CMK (cell line): ENCODE measurements around the gene PHF5A.
"Not testable (repeated sequence)": the region's sequence is repeated elsewhere in the genome, so short reads cannot be mapped to it uniquely, and the experiment has no call there.

Experiments
- DNase-seq: peaks from one replicate; pipeline ENCODE4 v3.0.0-alpha.2; 2010; ENCODE audit warnings: low read depth

PHF5A gene

DNA sequence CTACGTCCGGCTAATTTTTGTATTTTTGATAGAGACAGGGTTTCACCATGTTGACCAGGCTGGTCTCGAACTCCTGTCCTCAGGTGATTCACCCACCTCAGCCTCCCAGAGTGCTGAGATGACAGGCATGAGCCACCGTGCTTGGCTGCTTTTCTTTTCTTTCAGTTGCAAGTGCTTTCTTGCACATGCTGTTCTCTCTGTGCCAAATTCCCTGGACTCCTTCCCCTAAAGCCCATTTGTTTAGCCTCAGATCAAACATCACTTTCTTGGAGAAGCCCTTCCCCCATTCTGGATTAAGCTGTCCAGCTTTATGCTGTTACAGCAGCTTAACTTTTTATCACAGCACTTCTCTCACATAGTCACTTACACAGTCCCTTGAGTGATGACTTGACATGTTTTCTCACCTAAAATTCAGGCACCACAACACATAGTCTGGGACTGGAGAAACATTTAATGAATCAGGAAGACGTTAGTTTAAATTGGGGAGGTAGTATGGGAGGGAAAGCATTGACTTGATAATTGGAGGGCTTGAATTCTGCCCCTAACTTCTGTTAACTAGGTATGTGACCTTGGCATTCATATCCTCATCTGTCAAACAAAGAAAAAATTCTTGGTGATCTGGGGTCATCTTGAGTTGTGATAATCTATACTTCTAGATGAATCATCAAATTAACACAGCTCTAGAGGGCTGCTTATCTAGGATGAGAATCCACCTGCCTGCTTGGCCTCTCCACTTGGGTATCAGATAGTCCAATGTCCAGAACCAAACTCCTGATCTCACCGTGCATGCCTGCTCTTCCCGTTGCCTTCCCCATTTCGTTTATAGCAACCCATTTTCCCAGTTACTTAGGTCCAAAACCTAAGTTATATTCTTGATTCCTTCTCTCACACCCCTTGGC lies 18.8 kb upstream of the PHF5A start:
- no peak for DNase-seq

DNA sequence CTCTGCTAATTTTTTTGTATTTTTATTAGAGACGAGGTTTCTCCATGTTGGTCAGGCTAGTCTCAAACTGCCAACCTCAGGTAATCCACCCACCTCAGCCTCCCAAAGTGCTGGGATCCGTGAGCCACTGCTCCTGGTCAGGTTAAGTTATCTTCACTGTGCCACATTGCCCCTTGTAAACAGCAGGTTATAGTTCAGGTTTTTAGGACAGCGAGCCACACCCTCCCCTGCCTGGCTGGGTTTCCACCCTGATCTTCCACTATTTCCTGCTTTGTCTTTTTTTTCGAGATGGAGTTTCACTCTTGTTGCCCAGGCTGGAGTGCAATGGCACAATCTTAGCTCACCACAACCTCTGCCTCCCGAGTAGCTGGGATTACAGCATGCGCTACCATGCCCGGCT lies 16.5 kb upstream of the PHF5A start:
- DNase-seq: no peak

DNA sequence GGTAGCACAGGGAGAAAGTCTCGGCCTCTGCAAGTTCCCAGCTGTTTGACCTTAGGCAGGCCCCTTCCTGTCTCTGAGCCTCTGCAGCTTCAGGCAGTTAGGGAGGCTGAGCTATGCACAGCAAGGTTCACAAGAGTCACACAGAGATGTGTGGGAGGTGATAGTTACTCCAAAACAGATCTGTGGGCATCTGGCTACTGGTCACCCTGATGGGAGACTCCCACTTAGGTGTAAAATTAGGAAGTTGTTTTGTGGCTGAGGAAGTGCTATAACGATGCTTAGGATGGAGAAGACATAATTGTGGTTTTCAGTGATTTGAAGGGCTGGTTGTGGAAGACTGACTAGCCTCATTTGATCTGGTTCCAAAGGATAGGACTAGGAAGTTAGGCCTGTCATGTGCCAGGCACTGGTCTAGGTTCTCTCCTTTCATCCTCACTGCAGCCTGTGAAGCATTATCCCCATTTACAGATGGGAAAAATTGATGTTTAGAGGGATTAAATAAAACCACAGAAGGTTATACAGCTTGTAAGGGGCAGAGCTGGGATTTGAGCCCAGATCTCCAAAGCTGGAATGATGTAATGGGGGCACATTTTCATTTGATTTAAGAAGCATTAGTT lies 13.9 kb upstream of the PHF5A start:
- no peak for DNase-seq

DNA sequence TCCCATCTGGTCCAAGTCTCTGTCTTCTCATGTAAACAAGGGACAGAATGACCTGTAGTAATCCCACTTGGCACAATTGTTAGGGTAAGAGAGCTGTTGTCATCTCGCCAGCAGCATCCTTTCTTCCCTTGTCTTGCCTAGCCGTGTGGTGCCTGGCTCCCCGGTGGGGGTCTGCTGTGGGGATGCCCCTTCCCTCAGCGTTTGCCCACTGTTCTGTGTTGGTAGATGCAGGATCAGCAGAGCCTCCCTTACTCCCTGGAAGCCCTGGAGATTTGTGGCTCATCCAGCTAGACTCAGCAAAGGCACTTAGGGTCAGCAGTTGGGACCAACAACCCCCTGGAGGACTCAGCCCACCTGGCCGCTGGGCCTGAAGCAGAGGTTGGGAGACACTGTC lies 13.4 kb upstream of the PHF5A start:
- no peak for DNase-seq

DNA sequence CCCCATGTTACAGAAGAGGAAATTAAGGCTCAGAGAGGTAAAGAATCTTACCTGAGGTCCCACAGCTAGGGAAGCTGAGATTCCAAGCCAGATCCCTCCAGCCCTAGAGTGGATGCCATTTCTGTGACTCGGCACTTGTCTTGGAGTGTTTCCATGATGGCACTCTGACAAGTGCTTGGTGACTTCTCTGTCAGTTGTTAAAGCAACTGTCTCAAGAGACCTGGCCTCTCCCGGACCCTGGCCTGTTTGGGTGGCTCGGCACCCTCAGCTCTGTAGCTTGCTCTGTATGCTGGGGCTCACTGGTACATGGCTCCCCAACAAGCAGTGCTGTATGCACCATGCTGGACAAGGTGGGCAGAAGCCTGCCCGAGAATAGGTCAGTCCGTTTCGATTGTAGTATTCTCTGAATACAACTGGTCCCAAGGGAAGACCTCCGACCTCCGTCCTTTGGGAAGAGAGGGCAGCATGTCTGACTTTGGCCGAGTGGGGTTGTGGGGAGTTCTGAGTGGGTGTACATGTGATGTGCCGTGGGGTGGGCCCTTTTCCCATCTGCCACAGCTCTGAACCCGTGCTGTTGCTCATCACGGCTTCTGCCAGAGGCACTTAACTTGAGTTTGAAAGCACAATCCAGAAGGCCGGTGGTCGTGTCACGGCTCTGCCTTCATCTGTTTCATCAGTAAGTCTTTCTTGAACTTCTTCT lies 12.8 kb upstream of the PHF5A start:
- no peak for DNase-seq

DNA sequence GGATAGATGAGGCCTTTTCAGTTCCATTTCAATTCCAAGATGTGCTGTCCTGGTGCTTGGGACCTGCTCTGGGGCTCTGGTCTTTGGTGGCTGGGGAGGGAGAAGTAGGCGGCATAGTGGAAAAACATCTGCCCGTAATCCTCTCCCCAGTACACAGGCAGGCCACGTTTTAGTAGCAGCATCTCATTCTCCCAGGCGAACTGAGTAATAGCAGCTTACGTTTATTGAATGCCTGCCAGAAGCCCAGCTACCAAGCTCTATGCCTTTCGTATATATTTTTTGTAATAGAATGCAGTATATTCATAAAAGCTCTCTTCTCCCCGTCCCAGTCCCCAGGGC lies 11.9 kb upstream of the PHF5A start:
- no peak for DNase-seq

DNA sequence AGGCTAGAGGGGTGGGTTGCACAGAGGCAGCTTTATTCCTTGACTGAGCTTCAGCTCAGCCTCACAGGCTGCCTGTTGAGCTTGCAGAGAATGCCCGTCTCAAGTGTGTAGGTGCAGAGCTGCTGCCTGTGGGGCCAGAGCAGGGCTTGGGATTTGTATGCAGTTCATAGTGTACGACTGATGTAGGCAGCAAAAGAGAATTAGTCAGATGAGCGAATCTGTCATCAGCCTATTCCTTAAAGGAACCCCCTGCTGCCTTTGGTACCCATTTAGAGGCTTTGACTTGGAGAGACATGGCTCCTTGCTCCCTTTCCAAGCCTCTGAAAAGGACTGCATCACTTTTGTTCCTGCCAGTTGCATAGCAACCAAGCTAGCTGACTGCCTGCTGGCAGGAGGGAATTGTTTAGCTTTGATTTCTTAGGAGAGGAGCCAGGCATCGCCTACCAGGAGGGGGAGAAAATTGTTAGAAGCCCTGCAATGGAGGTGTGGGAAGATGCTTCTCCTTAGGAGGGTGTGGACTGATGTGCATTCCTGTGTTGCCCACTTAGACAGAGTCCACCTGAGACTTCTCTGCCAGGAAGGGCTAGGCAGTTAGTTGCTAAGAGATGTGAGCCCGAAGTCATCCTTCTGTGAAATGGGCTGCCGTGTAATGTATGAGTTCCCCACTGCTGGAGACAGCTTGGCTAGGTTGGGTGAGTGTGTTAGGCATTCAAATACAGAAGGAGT lies 11.3 kb upstream of the PHF5A start:
- no peak for DNase-seq

DNA sequence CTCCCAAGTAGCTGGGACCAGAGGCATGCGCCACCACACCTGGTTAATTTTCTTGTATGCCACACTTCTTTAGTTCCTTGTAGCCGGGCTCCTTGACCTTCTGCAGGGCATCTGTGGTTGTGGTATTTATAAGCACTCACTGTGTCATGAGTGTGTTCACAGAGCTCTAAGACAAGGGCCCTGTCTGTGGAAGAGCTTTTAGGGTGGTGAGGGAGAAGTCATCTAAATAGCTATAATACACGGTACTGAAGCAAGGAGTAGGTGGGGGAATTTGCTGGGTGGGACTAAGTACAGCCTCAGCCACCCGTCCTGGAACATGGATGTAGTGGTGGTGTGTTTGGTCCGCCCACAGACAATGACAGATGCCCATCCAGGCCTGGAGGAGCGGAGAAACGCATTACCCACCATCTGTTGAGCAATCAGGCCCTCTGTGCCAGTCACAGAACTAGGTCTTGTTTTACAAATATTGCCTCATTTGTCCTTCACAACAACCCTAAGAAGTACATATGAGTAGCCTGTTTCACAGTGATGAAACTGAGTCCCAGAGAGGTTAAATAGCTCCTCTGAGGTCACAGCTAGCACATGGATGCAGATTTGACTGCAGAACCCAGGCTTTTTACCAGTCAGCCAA lies 10.5 kb upstream of the PHF5A start:
- DNase-seq: no peak

DNA sequence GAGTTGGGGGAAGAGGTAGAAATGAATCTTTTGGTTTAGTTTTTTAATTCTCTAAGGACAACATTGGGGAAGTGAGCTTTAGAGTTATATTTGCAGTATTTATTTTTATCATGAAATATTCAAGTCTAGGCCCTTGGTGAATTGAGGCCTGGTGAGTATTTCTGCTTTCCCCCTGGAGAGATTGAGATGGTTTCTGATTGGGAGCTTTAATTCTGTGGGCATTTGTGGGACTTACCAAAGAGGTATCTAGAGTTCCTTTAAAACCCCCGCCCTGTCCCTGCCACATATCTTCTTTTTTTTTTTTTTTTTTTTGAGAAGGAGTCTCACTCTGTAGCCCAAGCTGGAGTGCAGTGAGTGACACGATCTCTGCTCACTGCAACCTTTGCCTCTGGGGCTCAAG lies 10.0 kb upstream of the PHF5A start:
- DNase-seq: no peak

DNA sequence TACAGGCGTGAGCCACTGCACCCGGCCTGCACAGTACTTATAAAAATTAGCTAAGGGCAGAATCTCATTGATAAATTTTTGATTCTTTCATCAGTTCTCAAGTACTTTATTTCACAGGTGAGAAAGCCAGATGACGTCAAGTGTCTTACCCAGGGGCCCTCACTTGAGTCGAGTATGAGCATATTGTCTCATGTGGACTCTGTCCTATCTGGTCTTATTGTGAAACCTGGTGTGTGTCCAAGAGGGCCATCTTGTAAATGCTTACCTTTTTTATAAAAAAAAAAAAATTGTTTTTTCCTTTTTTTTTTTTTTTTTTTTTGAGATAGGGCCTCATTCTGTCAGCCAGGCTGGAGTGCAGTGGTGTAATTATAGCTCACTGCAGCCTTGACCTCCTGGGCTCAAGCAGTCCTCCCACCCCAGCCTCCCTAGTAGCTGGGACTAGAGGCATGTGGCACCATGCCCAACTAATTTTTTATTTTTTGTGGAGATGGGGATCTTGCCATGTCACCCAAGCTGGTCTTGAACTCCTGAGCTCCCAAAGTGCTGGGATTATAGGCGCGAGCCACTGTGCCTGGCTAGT lies 6.5 kb upstream of the PHF5A start:
- no peak for DNase-seq

DNA sequence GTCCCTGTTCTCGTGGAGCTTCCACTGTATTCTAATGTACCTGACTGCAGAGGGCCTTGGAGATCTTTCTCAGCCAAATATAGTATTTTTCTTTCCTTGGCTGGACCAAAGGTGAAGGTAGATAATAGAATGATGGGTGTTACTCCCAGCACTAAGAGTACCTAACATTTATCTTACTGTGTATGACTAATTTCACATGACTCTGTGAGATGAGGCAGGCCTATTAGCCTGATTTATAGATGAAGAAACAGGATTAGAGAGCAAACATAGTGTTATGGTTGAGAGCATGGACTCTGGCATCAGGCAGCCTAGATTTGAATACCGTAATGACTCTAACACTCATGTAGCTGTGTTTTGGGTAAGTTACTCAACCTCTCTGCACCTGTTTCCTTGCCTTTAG lies 3.1 kb upstream of the PHF5A start:
- DNase-seq: no peak

DNA sequence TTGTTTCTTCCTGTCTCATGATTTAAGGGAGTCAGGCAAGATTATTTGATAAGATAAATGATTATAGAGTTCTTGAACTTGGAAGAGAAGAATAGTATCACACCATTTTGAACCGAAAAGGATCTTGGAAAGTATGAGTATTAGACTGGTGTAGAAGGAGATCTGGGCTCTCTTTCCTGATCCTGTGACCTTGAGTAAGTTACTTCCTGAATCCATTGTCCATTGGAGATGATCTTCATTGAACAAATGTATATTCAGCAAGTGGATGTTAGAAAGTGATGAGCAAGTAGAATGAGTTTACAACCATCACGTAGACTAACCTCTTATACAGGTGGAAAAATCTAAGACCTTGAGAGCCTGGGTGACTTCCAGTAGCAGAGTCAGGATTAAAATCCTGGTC lies 2.4 kb upstream of the PHF5A start:
- no peak for DNase-seq

DNA sequence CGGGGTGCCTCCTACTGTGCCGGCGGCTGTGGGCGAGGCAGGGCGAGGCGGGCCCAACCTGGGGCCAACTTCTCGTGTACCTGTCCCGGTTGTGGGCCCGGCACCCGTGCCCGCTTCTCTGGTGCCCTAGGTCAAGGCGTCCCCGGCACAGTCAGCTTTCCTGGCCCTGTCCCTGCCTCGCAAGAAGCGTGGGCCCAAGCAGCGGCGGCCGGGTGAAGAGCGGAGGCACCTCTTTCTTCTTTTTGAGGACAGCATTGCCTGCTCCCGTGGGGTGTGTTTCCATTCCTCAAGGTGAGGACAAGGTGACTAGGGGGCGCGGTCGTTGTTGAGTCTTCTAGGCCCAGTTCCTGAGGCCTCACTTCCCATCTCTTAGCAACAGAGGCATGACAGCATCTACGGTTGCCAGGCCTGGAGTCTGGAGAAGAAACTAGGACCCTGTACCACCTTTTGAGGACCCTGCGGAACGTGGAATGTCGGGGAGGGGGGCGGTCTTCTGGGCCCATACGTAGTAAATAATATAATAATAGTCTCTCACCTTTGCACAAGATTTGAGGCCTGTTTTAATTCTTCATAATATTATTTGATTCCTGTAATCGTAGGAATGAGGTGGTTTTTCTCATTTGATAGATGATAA lies 843 bp upstream of the PHF5A start:
- peak; percentile 21 for DNase-seq

DNA sequence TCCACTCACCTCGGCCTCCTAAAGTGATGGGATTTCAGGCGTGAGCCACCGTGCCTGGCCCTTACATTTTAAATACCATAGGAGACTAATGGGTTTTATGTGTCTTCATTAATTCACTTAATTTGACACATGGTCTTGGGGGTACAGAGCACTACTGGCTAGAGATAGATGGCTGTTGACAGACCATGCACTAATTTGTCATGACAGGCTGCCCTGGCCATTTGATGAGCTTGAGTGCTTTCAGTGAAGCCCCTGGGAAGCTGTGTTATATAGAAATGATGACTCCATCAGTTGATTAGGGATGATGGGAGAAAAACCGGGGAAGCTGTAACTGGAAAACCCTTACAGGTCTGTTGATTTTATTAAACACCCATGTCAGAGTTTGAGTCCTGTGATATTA lies 6.6 kb downstream of the PHF5A start:
- DNase-seq: no peak

DNA sequence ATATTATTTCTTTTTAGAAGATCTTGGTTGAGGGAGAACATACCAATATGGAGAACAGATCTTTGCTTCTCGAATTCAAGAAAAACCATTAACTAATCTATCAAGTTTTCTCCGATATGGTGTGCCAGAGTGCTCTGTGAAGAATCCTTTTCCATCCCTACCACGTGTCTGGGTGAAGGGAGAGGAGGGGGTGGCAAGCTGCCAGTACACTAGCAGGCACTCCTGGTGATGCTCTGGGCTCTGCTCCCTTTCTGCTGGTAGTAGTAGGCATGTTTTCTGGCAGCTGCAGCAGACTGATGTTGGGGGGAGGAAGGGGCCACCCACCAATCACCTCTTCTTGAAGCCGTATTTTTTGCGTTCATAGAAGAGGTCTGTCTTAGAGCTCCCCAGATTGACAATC lies 8.4 kb downstream of the PHF5A start:
- DNase-seq: not testable (repeated sequence)

DNA sequence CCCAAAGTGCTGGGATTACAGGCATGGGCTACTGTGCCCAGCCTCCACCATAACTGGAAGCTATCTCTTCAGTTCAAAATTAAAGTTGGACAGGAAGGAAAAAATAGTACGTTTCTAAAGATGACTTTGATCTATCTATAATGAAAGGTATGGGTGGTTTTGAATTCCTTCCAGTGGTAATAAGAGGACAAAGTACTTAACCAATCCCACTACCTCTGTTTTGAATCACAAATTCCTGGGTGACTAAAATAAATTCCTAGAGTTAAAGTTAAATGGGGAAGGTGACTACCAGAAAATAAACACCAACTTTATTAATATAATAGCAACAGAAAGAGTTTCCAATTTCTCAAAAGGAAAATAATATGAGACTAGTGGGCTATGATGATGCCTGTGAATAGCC lies 9.1 kb downstream of the PHF5A start:
- DNase-seq: no peak

DNA sequence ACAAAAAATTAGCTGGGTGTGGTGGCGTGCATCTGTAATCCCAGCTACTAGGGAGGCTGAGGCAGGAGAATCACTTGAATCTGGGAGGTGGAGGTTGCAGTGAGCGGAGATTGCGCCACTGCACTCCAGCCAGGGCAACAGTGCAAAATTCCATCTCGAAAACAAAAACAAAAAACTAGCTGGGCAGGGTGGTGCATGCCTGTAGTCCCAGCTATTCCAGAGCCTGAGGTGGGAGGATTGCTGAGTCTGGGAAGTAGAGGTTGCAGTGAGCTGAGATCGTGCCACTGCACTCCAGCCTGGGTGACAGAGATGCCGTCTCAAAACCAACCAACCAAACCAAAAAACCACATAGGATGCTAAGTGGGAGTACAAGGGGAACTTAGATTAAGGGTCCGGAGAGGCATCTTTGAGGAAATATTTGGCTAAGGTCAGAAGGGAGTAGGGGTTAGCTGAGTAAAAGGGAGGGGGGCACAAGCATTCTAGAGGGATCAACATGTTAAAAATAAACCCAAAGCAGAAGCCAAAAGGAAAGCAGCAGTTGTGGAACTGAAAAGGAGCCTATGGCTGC lies 10.2 kb downstream of the PHF5A start:
- DNase-seq: no peak

DNA sequence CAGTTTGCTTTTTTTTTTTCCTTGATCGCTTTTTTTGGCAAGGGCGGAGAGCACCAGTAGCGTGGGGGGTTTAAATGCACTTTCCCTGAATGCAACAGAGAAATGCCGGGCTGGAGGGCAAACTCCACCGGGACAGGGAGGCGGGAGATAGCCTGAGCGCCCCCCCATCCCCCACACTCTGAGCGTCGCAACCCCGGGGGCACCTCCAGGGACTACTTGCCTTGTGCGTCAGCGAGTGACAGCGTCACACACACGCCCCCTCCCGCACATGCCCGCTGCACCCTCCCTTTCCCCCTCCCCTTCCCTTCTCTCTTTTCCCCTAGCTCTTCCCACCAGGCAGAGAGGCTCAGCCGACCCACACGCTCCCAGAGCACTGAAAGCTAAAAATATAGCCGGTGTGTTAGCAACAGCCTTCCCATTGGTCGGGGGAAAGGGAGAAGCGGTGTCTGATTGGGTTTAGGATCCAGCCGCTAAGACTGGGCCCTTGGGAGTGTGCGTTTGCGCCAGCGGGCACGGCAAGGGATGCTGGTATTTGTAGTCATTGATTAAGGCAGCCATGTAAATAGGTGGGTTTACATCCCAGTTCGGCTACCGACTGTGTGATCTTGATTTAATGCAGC lies 20.2 kb downstream of the PHF5A start:
- DNase-seq: peak; percentile 91

DNA sequence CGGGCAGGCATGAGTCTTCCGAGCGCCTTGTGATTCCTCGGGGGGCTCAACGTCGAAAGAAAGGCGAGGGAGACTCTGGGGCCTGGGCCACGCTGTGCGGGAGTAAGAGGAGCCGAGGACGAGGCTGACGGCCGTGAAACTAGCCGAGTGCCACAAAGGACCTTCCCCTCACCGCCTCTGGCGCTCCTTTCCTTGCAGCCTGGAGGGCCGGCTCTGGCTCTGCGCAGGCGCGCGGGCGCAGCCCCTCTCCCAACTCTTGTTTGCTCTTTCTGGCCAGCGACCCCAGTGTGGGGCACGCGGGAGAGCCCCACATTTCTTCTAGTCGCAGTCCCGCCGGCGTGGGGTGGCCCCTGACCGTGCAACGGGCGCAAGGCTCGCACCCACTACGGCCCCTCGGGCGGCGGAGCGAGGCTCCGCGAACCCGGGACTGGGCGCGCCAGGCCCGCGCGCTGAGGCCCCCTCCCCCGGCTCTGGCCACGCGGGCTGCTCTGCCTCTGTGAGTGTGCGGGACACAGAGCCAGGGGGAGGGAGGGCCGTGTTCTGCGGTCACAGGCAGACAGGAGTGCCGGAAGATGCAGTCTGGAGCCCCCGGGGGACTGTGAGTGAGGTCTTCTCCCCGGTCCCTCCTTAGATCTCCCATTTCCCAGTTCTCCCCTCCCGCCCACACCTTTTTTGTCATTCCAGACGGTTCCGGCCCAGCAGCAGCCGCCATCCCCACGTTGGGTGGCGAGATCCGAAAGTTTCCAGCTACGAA lies 20.9 kb downstream of the PHF5A start:
- DNase-seq: no peak
